Putamen (tissue), 1 donor: ENCODE data around the gene HES6.

ENCODE experiments used
- DNase-seq: peaks from one replicate; pipeline ENCODE4 v3.0.0-alpha.2; 2016; ENCODE audit warnings: low spot score

HES6 gene

DNA sequence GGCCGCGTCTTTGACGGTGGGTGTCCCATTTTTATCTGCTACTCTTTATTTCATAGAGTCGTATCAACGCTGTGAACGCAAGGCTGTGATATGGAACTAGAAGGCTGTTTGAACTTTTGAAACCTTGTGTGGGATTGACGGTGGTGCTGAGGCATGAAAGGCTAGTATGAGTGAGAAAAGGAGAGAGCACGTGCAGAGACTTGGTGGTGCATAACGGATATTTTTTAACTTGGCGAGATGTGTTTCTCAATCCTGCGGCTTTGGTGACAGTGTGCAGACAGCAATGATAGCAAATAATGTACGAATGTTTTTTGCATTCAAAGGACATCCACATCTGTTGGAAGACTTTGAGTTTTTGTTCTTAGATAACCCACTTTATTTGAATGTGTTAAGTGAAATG lies 6.2 kb downstream of the HES6 start:
- DNase-seq: no peak

DNA sequence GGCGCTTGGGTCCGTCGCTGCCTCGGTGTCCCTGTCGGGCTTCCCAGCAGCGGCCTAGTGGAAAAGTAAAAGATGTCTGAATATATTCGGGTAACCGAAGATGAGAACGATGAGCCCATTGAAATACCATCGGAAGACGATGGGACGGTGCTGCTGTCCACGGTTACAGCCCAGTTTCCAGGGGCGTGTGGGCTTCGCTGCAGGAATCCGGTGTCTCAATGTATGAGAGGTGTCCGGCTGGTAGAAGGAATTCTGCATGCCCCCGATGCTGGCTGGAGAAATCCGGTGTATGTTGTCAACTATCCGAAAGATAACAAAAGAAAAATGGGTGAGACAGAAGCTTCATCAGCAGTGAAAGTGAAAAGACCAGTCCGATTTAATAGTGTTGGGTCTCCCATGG lies 8.0 kb downstream of the HES6 start:
- no peak for DNase-seq

DNA sequence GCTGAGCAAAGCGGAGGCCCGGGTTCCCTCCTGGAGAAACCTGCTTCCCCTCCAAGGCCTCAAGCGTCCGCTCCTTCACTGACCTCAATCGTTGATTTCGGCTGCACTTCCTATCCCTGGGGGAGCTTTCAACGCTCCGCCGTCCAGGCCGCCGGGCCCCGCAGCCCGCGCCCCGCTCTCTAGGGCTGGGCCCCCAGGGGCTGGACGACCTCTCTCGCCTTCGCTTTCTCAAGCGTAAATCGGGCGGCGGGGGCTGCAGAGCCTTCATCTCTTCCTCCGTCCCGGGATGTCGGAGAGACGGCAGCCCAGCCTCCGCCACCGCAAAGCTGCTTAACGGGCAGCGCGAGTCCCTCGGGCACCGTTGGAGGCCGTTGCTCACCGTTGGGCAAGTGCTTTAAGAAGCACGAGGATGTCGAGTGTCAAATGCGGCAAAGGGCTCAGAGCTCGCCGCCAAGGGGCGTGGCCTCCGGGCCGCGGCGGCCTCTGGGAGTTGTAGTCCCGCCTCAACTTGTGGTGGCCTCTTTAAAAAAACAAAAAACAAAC lies 8.5 kb downstream of the HES6 start:
- DNase-seq: peak; percentile 59

DNA sequence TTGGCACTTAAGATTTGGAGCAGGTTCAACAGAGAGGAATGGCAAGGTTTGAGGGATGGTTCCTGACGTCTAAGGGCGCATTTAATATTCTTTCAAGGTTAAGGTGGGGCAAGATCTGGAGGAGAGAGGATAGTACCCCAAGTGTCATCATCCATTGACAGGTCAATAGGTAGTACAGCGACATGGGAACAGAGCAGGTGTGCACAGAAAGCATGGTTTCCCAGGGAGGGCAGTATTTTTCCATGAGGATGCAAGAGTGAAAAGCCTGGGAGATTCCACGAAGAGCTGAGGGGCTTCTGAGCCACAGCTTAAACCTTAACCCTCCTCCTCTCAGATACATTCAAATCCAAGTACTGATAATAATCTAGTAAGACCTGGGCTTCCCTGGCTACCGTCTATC lies 9.1 kb downstream of the HES6 start:
- no peak for DNase-seq

GRCh38 chr2:238228700-238229099 lies 11.1 kb downstream of the HES6 start:
- DNase-seq: no peak

GRCh38 chr2:238227587-238228032 lies 12.2 kb downstream of the HES6 start:
- DNase-seq: no peak

GRCh38 chr2:238226698-238227586 lies 12.9 kb downstream of the HES6 start:
- DNase-seq: no peak

DNA sequence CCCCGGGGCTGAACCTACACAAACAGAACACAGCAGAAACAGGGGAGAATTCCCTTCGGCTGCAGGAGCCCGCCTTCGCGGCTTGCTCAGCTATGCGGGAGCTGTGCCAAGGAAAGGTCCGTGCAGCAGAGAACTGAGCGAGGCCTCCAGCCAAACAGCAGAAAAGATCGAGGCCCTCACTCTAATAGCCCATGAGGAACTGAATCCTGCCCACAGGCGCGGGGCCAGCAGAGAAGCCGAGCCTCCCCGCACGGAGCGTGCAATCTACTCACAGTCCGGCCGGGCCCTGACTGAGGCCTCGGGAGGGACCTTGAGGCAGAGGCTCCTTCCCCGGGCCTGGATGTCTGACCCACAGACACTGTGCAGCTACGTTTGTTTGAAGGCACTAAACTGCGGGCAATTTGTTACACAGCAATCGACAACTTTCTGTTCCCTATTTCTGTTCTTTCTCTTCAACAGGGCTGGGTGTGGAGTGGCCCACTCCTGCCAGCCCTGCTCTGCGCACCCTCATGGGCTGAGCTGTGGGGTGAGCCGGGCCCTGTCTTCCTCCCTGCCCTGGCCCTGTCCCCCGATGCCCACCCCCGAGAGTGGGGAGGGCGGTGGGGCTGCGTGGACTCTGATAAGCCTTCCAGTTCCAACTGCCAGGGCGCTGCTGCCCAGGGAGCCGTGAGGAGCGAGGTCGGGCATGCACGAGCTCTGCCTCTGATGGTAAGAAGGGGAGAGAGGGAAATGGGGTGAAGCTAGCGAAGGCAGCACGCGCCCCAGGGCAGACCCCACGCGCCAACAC lies 13.7 kb downstream of the HES6 start:
- DNase-seq: no peak

DNA sequence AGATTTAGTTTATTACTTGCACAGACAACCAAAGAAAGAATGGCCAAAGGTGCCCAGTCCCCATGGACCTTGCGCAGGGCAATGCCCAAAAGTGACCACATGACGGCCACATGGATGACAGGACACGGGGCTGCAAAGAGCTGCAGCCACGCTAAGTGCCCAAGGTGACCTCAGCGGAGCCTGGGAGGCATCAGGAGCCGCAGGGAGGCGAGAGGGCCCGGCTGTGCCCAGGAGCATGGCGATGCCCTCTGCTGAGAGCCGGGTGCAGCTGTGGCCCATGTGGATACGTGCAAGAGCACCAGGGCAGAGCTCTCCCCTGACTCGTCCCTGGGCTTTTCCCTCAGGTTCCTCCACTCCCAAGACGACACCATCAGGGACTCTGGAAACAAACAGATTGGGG lies 14.7 kb downstream of the HES6 start:
- DNase-seq: no peak

GRCh38 chr2:238224356-238225035 lies 15.3 kb downstream of the HES6 start:
- no peak for DNase-seq

DNA sequence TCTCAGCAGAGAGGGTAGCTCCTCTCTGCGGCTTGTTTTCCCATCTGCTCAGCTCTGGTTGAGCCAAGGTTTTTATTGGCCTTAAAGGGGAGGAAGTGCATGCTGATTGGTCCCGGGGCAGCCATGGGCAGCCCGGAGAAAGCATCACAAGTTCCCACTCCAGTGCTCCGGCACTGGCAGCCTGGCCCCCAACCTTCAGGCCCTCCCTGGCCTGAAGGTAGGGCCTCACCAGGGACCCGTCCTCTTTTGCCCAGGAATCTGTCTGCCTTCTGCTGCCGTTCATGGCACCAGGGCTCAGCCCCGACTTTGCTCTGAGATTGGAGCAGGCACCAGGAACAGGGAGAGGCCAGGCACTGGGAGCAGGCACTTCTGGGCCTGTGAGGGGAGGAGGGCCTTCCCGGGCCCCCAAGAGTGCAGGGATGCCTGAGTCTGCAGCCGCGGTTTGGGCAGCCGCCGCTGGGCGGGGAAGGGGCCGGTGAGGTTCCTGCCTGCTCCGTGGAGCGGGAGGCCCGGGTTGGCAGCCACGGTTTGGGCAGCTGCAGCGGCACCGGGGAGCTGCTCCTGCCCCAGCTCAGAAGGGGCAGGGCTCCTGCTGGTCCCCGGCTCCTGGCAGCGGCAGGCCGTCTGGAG lies 18.8 kb downstream of the HES6 start:
- peak; percentile 90 for DNase-seq

DNA sequence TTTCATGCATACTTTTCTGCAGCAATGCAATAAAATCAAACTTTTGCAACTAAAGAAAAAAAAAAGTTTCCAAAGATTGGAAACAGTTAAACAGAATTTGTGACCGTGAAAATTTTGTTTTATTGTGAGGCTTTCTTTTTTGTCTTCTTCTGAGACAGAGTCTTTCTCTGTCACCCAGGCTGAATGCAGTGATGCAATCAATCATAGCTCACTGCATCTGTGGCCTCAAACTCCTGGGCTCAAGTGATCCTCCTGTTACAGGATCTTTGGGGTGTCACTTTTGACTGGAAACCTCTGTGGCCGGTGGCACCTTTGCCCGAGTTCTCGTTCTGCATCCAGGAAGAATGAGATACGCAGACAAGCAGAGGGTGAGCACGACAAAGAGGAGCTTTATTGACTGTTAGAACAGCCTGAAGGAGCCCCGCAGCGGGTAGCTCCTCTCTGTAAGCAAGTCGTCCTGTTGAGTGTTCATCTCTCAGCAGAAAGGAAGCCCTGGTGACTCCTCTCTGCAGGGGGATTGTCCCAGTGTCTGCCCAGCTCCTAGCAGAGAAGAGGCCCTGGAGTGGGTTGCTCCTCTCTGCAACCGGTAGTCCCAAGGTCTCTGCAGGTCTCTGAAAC lies 19.5 kb downstream of the HES6 start:
- no peak for DNase-seq

DNA sequence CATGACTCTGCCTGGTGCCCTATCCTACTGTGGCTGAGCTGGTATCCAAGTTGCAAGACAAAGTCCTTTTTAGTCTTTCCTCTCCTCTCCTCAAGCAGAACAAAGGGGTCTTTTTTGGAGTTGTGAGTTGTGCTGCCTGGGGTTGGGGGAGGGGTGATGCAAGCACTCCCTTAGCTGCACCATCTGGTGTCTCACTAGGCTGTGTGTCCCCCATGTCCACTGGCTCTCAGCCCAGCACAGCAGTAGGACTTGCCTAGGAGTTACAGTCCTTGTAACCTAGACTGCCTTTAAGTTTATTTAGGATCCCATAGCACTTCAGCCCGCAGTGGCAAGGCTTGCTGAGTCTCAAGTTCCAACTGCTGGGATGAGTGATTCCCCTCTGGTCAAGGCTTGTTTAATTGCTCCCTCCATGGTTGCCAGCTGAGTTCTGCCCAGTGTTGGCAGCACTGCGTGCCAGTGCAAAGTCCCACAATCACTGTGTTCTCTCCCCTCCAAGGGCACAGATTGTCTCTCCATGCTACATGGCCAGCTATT lies 23.1 kb downstream of the HES6 start:
- peak; percentile 97 for DNase-seq

- DNase-seq: no peak
Measured at GRCh38 chr2:238207006-238207405, 32.8 kb downstream of the HES6 start.

- no peak for DNase-seq
Measured at GRCh38 chr2:238203973-238204683, 35.7 kb downstream of the HES6 start.

- DNase-seq: peak; percentile 91
Measured at GRCh38 chr2:238203094-238203972, 36.5 kb downstream of the HES6 start, which contains the start of gene ILKAP. Gene ILKAP, minus strand, starts transcription at chr2:238203695. Its CDS starts 142 bp downstream, at chr2:238203553.

DNA sequence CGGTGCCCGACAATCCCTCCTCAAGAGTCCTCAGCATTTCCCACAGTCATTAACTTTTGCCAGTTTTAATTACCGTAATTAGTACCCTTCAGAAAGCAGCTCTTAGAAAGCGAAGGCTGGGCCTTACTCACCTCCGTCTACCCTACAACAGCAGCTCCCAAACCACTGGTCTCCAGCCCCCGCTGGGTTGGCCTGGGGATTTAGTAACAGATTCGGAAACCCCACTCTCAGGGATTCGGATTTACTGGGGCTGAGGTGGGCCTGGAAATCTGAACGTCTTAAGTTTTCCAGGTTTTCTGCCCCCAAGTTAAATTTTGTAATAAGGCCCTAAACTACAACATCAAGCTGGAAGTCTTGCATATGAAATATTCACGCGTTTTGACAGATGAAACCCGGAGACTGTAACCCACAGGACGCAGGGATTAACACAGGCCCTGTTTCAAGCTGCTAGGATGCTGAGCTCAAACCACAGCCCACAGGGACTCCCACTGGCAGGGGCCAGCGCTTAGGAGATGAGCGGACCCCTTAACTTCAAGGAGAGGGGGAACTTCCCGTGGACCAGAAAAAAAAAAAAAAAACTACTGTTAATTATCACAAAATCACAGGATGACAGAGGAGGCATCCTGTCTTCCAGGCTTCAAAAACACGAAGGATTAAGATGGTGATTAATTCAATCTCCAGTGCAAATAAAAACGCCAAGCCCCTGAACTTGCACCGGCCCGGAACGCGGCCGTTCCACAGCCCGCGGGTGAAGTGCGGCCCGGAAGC lies 37.3 kb downstream of the HES6 start:
- no peak for DNase-seq

GRCh38 chr2:238190445-238190844 lies 49.4 kb downstream of the HES6 start:
- DNase-seq: peak; percentile 58
